SKM-1 treated with dmso at 0.1 percent for 144 hours (cell line): ENCODE data around the gene BMP6.
A peak's percentile ranks its signal among the peaks of the same experiment; 100 is the strongest.

Experiments
- DNase-seq: peaks from one replicate; lab custom pipeline; 2025; ENCODE audit not compliant: unreplicated experiment; lab: John Stamatoyannopoulos, UW

BMP6 gene

DNA sequence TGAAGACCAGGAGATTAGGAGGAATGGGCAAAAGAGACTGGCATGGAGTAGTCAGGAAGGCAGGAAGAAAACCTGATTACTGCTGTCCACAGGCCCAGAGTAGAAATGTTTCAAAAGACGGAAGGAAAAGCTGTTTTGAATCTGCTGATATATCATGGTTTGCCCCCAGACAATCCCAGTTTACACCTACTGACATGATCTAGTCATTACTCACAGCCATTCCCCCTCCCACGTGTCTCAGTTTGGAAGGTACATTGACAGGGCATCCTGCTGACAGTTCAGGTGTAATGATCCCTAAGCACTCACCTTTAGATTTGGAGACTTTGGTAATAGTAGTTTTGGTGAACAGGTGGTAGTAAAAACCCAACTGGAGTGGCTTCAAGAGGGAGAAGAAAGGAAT, 194.5 kb downstream of the BMP6 start:
- no peak for DNase-seq

DNA sequence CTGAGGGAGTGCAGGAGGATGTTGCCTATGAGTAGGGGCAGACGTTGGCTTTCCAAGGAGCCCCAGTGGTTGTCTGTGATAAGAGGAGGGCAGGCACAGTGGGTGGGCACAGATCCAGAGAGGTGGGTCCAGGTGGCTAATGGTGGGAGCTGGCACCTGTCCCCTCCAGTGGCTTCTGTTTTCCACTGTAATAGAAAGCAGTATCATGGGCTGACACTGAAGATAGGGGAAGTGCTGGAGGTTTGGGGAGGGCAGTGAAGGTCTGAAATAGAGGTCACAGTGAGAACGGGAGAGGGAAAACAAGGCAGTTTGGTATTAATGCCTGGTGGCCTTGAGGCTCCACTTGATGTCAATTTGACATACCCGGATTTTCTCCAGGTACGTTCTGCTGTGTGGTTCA, 195.1 kb downstream of the BMP6 start:
- DNase-seq, result no peak

GRCh38 chr6:7921632-7922092, 195.8 kb downstream of the BMP6 start:
- peak; percentile 41 for DNase-seq

DNA sequence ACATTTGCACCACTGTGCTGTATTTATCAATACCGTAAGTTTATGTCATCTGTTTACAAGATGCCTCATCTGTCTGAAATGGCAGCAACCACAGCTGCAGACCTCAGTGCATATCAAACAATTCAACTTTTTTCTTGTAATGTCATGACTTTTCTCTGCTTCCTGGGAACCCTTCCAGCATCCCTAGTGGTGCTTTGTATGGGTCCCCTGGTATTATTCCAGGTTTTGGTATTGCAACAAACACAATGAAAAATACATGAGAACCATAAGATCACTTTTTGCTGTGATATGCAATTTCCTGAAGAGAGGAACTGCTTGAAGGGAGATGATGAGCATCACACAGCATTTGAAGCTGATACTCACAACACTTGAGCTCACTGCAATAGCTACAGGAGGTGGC, 196.7 kb downstream of the BMP6 start:
- DNase-seq, result no peak

DNA sequence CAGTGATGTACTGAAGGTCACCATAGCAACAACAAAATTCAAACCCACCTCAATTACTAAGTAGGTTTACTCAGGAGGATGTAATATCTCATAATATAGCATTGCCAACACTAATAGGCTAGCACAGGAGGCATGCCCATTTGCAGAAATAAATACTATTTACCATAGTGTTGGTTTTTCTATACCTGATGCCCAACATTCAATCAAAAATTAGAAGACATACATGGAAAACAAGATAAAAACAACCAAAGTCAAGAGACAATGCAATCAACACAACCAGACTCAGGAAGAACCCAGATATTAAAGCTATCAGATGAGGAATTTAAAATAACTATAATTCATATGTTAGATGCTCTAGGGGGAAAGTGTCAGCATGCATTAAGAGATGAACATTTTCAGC, 199.0 kb downstream of the BMP6 start:
- no peak for DNase-seq
